IMR-90 (cell line): ENCODE measurements around the gene PLCL1. TPM values are rescaled to one million over a fixed set of nuclear protein-coding genes. Genes with fewer than 3 reads are reported as not detected.

Experiments
- ATAC-seq: fragments of 200-7000 bp; cut with Tn5 transposase; 2 replicates; pipeline ENCODE4 v1.9.1; 2020; ENCODE audit warnings: low read depth, mild to moderate bottlenecking, moderate library complexity
- BruUV-seq: library from RNA; stranded (reverse); fragments of 400-500 nt; replicated peaks from 2 replicates; lab custom pipeline; 2021; lab: Mats Ljungman, UMichigan
- CTCF ChIA-PET: fragments of 300-600 bp; formaldehyde crosslinking; extraction: SDS; loops from one replicate; lab custom pipeline; 2021; ENCODE audit warnings: antibody characterized with exemption; lab: Yijun Ruan, JAX
- POLR2A ChIA-PET: fragments of 300-600 bp; sonication (Branson Sonifier 250); formaldehyde crosslinking; loops from one replicate; lab custom pipeline; 2022; ENCODE audit warnings: antibody characterized with exemption; ENCODE audit not compliant: unreplicated experiment; lab: Charles Lee
- DNase-seq: peaks from one replicate; pipeline ENCODE4 v3.0.0; 2013
- H2AFZ ChIP-seq: replicated peaks from 2 replicates; pipeline ENCODE3; 2013; ENCODE audit warnings: low read length, mild to moderate bottlenecking; ENCODE audit not compliant: poor library complexity
- H2AK5ac ChIP-seq: 2 replicates; pipeline ENCODE4 v1.6.1; 2013; ENCODE audit warnings: low read depth, low read length, inconsistent platforms
- H2AK9ac ChIP-seq: replicated peaks from 2 replicates; pipeline ENCODE3; 2013; ENCODE audit warnings: mild to moderate bottlenecking, low read depth, low read length, moderate library complexity; ENCODE audit not compliant: poor library complexity
- H2BK120ac ChIP-seq: 2 replicates; pipeline ENCODE4 v1.6.1; 2013; ENCODE audit warnings: low read depth, low read length, inconsistent platforms
- H2BK15ac ChIP-seq: 3 replicates; pipeline ENCODE4 v1.6.1; 2013; ENCODE audit warnings: low read depth, low read length, inconsistent platforms
- H2BK20ac ChIP-seq: 2 replicates; pipeline ENCODE4 v1.6.1; 2013; ENCODE audit warnings: low read depth, mild to moderate bottlenecking, inconsistent platforms, low read length, moderate library complexity
- H2BK5ac ChIP-seq: 2 replicates; pipeline ENCODE4 v1.6.1; 2013; ENCODE audit warnings: mild to moderate bottlenecking, low read depth, low read length, inconsistent platforms; ENCODE audit not compliant: poor library complexity, severe bottlenecking
- H3K14ac ChIP-seq: replicated peaks from 2 replicates; pipeline ENCODE4 v1.6.1; 2013; ENCODE audit warnings: low read depth, low read length, inconsistent platforms
- H3K18ac ChIP-seq: 2 replicates; pipeline ENCODE4 v1.6.1; 2013; ENCODE audit warnings: low read depth, low read length, control low read depth
- H3K23ac ChIP-seq: 2 replicates; pipeline ENCODE4 v1.6.1; 2013; ENCODE audit warnings: low read depth, low read length, inconsistent platforms
- H3K27ac ChIP-seq: 2 replicates; pipeline ENCODE4 v1.5.1; 2013; ENCODE audit warnings: mild to moderate bottlenecking, control low read depth, low read length; ENCODE audit not compliant: insufficient read depth
- H3K27me3 ChIP-seq: 2 replicates; pipeline ENCODE4 v1.6.1; 2013; ENCODE audit warnings: low read length; ENCODE audit not compliant: control insufficient read depth, insufficient read depth
- H3K36me3 ChIP-seq: 2 replicates; pipeline ENCODE4 v1.6.1; 2013; ENCODE audit warnings: low read length, mixed read lengths; ENCODE audit not compliant: control insufficient read depth, insufficient read depth
- H3K4ac ChIP-seq: 2 replicates; pipeline ENCODE4 v1.6.1; 2013; ENCODE audit warnings: low read depth, low read length, inconsistent platforms
- H3K4me1 ChIP-seq: 2 replicates; pipeline ENCODE4 v1.6.1; 2013; ENCODE audit warnings: low read length, mixed read lengths; ENCODE audit not compliant: control insufficient read depth, insufficient read depth
- H3K4me2 ChIP-seq: 2 replicates; pipeline ENCODE4 v1.6.1; 2013; ENCODE audit warnings: low read depth, mild to moderate bottlenecking, control low read depth, low read length, moderate library complexity
- H3K4me3 ChIP-seq: 2 replicates; pipeline ENCODE4 v1.5.1; 2013; ENCODE audit warnings: low read depth, mild to moderate bottlenecking, control low read depth, low read length, moderate library complexity; ENCODE audit not compliant: insufficient read depth
- H3K56ac ChIP-seq: 2 replicates; pipeline ENCODE4 v1.6.1; 2013; ENCODE audit warnings: low read length, inconsistent platforms; ENCODE audit not compliant: insufficient read depth; ENCODE audit errors: extremely low read depth
- H3K79me1 ChIP-seq, 2 experiments: 2 replicates each; pipeline ENCODE4 v1.6.1; 2013; ENCODE audit warnings: low read length in 2 of 2, inconsistent platforms in 1 of 2, low read depth in 1 of 2
- H3K9ac ChIP-seq: 2 replicates; pipeline ENCODE4 v1.6.1; 2013; ENCODE audit warnings: low read depth, low read length, control low read depth
- H3K9me1 ChIP-seq: 2 replicates; pipeline ENCODE4 v1.6.1; 2013; ENCODE audit warnings: low read length, inconsistent platforms; ENCODE audit not compliant: insufficient read depth
- H3K9me3 ChIP-seq: 2 replicates; pipeline ENCODE4 v1.6.1; 2013; ENCODE audit warnings: low read length; ENCODE audit not compliant: control insufficient read depth, insufficient read depth
- H4K20me1 ChIP-seq: 2 replicates; pipeline ENCODE4 v1.6.1; 2013; ENCODE audit warnings: low read length, inconsistent platforms; ENCODE audit not compliant: insufficient read depth
- H4K5ac ChIP-seq: 2 replicates; pipeline ENCODE4 v1.6.1; 2013; ENCODE audit warnings: mild to moderate bottlenecking, low read depth, low read length, control low read depth
- H4K8ac ChIP-seq, 2 experiments: 2 replicates each; pipeline ENCODE4 v1.6.1; 2013; ENCODE audit warnings: low read depth in 2 of 2, low read length in 2 of 2, control low read depth in 1 of 2, inconsistent platforms in 1 of 2
- H4K91ac ChIP-seq: 2 replicates; pipeline ENCODE4 v1.6.1; 2013; ENCODE audit warnings: low read depth, low read length, inconsistent platforms; ENCODE audit not compliant: insufficient read depth
- CEBPB ChIP-seq: IDR thresholded peaks from 2 replicates; pipeline ENCODE4 v1.6.1; 2012; ENCODE audit warnings: low read depth, low read length, improper control_type of control experiment
- CHD1 ChIP-seq: IDR thresholded peaks from 2 replicates; pipeline ENCODE4 v1.6.1; 2012; ENCODE audit warnings: low read depth, low read length, improper control_type of control experiment
- FOS ChIP-seq: fragments of 150-350 bp; IDR thresholded peaks from 2 replicates; pipeline ENCODE4 v1.6.1; 2016; ENCODE audit warnings: low read depth, low read length
- MAZ ChIP-seq: IDR thresholded peaks from 2 replicates; pipeline ENCODE4 v1.6.1; 2012; ENCODE audit warnings: low read depth, mild to moderate bottlenecking, low read length, improper control_type of control experiment, moderate library complexity, borderline replicate concordance
- WGBS, 2 experiments: methylation state at CpG; one replicate each; pipeline versions ENCODE4 v1.1.5 to v1.1.7; 2013; ENCODE audit warnings: missing lambda C conversion rate in 2 of 2; ENCODE audit not compliant: insufficient read length in 1 of 2; ENCODE audit errors: extremely low coverage in 2 of 2; 5-methylcytosine and 5-hydroxymethylcytosine counted together
- dilution Hi-C: fragments of 300-500 bp; cut with HindIII; formaldehyde crosslinking; loops from one replicate; pipeline ENCODE4 v1.14.3; 2018; ENCODE audit warnings: low sequenced_read_pairs; ENCODE audit not compliant: unreplicated experiment
- in situ Hi-C: fragments of 300-500 bp; cut with MboI; formaldehyde crosslinking; loops from 3 replicates; pipeline ENCODE4 v1.14.3; 2019; ENCODE audit warnings: low sequenced_read_pairs, inconsistent platforms, mixed read lengths
- intact Hi-C: fragments of 100-400 bp; cut with micrococcal nuclease; formaldehyde crosslinking; loops from 2 replicates; pipeline ENCODE4 v1.10.0; 2022
- polyA plus RNA-seq, 3 experiments: library from polyadenylated mRNA; depleted of rRNA; stranded (reverse); fragments of >200 nt; gene quantifications; 2 replicates each; pipeline ENCODE4 v1.2.3, GENCODE V29; 2012; ENCODE audit warnings: low replicate concordance in 1 of 3
- total RNA-seq: library from RNA; depleted of rRNA; stranded (reverse); fragments of >200 nt; gene quantifications from 2 replicates; pipeline ENCODE4 v1.2.3, GENCODE V29; 2012

Gene PLCL1
- total and polyA plus RNA-seq, 2 of the 4 experiments (the other 2 are of a cell fraction), result 0.14 to 0.18 TPM

DNA sequence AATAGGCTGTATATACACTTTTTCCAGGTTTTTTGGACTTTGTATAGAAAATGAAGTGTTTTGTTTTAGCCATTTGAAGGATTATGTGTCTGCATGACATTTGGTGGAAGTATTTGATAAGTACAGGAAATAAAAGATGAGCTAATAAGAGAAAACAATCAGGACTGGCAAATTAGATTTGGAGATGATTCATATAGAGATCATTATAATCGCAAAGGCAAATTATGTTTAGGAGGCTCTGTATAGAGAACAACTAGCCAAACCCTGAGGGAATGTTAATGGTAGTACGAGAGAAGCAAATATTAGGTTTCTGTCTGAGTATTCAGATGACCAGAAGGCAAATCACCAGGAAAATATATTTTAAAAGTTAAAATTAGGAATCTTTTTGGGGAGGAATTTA lies 41.7 kb downstream of the PLCL1 start:
- H3K4me2 ChIP-seq, result no peak overlapping the region
- no peak overlapping the region for H2BK20ac ChIP-seq
- H3K36me3 ChIP-seq, result no peaks in the 10 kb centered on the region
- H2AFZ ChIP-seq, result no peak overlapping the region
- DNase-seq, result peak; percentile 7
- no TSS peak for BruUV-seq
- H3K14ac ChIP-seq, result no peak overlapping the region
- H3K79me1 ChIP-seq, result no peaks in the 10 kb centered on the region
- no peaks in the 10 kb centered on the region for H3K27me3 ChIP-seq
- H4K8ac ChIP-seq, result no peak overlapping the region
- H2AK9ac ChIP-seq, result no peak overlapping the region
- H3K27ac ChIP-seq, result no peak overlapping the region
- H2AK5ac ChIP-seq, result no peak overlapping the region
- H3K9me3 ChIP-seq, result no peaks in the 10 kb centered on the region
- ChIA-PET CTCF (interaction anchor here (0.6 kb wide), 1 partner anchor 11 kb away, joined by 3 read pairs; no protein-coding TSS in a partner anchor), POLR2A (no interaction called here)
- H2BK5ac ChIP-seq, result no peak overlapping the region
- no peaks in the 10 kb centered on the region for H4K20me1 ChIP-seq
- H2BK120ac ChIP-seq, result no peak overlapping the region
- no peak overlapping the region for H2BK15ac ChIP-seq
- H3K4me3 ChIP-seq, result no peak overlapping the region
- in situ Hi-C loops, result no loop called here
- H3K56ac ChIP-seq, result no peak overlapping the region
- no peak overlapping the region for H3K23ac ChIP-seq
- ATAC-seq, result no peak
- intact Hi-C loops, result no loop called here
- no peaks in the 10 kb centered on the region for H3K4me1 ChIP-seq
- no peak overlapping the region for H4K91ac ChIP-seq
- TF ChIP-seq CEBPB, result no peak
- TF ChIP-seq CHD1, result no peak
- TF ChIP-seq MAZ, result no peak
- no peak for TF ChIP-seq FOS
- H3K9me1 ChIP-seq, result no peaks in the 10 kb centered on the region
- no peak overlapping the region for H4K5ac ChIP-seq
- dilution Hi-C loops, result no loop called here
- H3K4ac ChIP-seq, result no peak overlapping the region
- WGBS, 2 experiments, result 20% methylated on average over 1 of the region's 2 CpGs; no CpG with 5 or more reads in 1 of the 2 experiments
- no peak overlapping the region for H3K9ac ChIP-seq
- no peak overlapping the region for H3K18ac ChIP-seq
